ENCODE results near the gene PALM. TPM values are rescaled to one million over a fixed set of nuclear protein-coding genes. Genes with fewer than 3 reads are reported as not detected.
A peak's percentile ranks its signal among the peaks of the same experiment; 100 is the strongest.

The PALM gene
- total and polyA plus RNA-seq, 3 experiments from 2014 or later, result not detected

DNA sequence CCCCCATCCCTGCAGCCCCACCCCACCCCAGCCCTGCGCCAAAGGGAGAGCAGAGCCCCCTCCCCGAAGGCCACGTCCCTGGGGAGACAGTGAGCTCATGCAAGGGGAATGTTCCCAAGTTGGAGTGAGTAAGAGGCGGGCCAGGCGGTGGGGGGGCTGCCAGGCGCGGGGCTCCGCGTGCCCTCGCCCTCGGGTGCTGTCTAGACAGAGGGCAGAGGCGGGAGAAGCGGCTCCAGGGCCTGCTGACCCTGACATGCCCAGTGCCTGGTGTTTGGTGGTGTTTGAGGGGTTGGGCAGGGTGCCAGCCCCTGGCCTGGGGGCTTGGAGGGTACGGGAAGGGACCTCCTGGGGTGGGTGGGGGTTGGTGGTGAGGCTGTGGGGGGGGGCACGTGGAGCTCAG lies 31.5 kb upstream of the PALM start:
- Histone ChIP-seq H3K4me1 (ENCODE audit: insufficient read depth, low read length) (peaks cover 13% of the 10 kb centered on the region), H3K27me3 (ENCODE audit: insufficient read depth, low read length, poor library complexity, severe bottlenecking) (peaks cover 12% of the 10 kb centered on the region), H3K9me3 (ENCODE audit: low read length) (no peaks in the 10 kb centered on the region), H3K27ac (ENCODE audit: low read depth, low read length) (no peak overlapping the region), H3K36me3 (ENCODE audit: insufficient read depth, low read length) (no peaks in the 10 kb centered on the region), H3K4me3 (ENCODE audit: low read length) (no peak overlapping the region)
- no peak for DNase-seq
- H3K27me3 Mint-ChIP-seq, result peaks cover 18 to 23% of the 10 kb centered on the region in 2 donors
- no peaks in the 10 kb centered on the region for H3K36me3 Mint-ChIP-seq
- H3K4me3 Mint-ChIP-seq, result no peak overlapping the region
- ChIA-PET POLR2A (interaction anchor here (0.9 kb wide), 1 partner anchor 14 kb away, joined by 3 read pairs; the partner anchor contains the start of gene RNF126), CTCF (interaction anchor here (1.3 kb wide), 1 partner anchor 10 kb away, joined by 3 read pairs; no protein-coding TSS in a partner anchor)
- H3K4me1 Mint-ChIP-seq, result peaks cover 0 to 14% (median 7%) of the 10 kb centered on the region in 3 donors
- H3K9me3 Mint-ChIP-seq, result no peaks in the 10 kb centered on the region
- H3K27ac Mint-ChIP-seq, result no peak overlapping the region

DNA sequence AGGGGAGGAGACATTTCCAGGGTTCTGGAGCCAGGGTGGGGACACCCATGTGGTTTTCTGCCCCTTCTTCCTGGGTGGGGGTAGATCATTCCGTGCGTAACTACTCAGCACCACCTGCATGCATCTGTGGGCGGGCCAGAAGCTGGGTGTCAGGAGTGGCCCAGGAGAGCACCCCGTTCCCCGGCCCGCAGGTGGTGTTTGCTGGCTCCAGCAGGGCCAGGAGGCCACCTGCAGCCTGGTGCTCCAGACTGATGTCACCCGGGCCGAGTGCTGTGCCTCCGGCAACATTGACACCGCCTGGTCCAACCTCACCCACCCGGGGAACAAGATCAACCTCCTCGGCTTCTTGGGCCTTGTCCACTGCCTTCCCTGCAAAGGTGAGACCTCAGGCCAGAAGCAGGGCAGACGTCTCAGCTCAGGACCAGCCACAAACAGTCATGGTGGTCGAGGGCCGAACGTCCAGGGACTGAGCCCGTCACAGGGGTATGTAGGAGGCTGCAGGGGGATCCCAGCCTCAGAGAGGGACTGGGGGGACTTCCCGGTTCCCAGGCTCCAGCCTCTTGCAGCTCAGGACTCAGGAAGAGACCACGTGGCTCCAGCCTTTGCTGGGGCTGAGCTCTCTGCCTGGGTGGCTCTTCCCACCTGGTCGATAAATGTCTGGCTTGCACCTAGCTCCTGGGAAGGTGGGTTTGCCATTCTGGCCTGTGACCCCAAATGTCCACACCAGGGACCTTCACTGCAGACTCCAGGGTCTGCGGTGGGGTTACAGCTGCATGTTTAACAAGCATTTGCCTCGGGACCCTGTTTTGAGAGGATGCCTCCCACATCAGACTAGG lies 30.9 kb upstream of the PALM start:
- no peak for DNase-seq
- CTCF ChIA-PET, result interaction anchor here (1.3 kb wide), 1 partner anchor 11 kb away, joined by 3 read pairs; no protein-coding TSS in a partner anchor
- Mint-ChIP-seq H3K4me1 (peaks cover 0 to 14% (median 7%) of the 10 kb centered on the region in 3 donors), H3K9me3 (no peaks in the 10 kb centered on the region), H3K27ac (no peak overlapping the region), H3K4me3 (peak overlapping the region in 3 of 7 donors; percentile 24 to 67 (median 27)), H3K27me3 (peaks cover 18 to 23% of the 10 kb centered on the region in 2 donors), H3K36me3 (no peaks in the 10 kb centered on the region)
- POLR2A ChIA-PET, result interaction anchor here (0.6 to 0.9 kb wide), 2 partner anchors 15 to 55 kb away, joined by 3 to 4 read pairs; partner anchors contain the start of gene RNF126
- H3K4me1 ChIP-seq (ENCODE audit: insufficient read depth, low read length), result peaks cover 13% of the 10 kb centered on the region
- H3K27ac ChIP-seq (ENCODE audit: low read depth, low read length), result no peak overlapping the region
- H3K4me3 ChIP-seq (ENCODE audit: low read length), result no peak overlapping the region
- H3K27me3 ChIP-seq (ENCODE audit: insufficient read depth, low read length, poor library complexity, severe bottlenecking), result peaks cover 12% of the 10 kb centered on the region
- no peaks in the 10 kb centered on the region for H3K9me3 ChIP-seq (ENCODE audit: low read length)
- no peaks in the 10 kb centered on the region for H3K36me3 ChIP-seq (ENCODE audit: insufficient read depth, low read length)

DNA sequence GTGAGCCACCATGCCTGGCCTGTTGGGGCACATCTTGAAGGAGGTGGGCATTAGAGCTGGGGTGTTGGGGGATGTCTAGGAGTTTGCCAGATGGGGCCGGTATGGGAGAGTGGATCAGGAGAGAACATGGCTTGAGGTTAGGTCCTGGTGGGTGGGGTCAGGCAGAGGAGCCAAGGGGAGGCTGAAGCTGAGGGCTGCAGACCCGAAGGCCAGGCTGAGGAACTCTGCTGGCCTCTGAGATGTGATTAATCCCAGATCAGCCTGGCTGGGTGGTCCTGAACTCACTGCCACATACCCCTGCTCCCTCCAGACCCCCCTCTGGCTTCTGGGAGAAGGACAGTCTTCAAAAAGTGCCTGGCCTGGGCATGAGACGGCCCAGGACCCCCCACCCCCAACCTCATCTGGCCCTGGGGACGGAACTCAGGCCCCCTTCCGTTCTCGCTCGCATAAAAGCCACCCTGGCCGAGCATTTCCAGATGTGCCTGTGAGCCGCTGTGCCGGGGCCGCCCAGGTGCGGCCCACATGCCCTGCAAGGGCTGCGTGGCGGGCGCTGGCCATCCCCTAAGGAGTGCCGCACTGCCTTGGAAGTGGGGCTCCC lies 29.8 kb upstream of the PALM start:
- H3K36me3 ChIP-seq (ENCODE audit: insufficient read depth, low read length), result no peaks in the 10 kb centered on the region
- no peak overlapping the region for H3K4me3 ChIP-seq (ENCODE audit: low read length)
- peak overlapping the region in 3 of 8 donors; percentile 27 to 75 (median 72) for H3K27ac Mint-ChIP-seq
- ChIA-PET POLR2A (interaction anchor here (0.6 to 1.1 kb wide), 2 partner anchors 8 to 54 kb away, joined by 3 to 4 read pairs; no protein-coding TSS in a partner anchor), CTCF (interaction anchor here (0.5 to 2.7 kb wide), 4 partner anchors 9 to 168 kb away, joined by 3 to 16 read pairs (median 6); partner anchors contain the start of gene RNF126)
- H3K9me3 Mint-ChIP-seq, result no peaks in the 10 kb centered on the region
- no peaks in the 10 kb centered on the region for H3K9me3 ChIP-seq (ENCODE audit: low read length)
- peaks cover 0 to 14% (median 7%) of the 10 kb centered on the region in 3 donors for H3K4me1 Mint-ChIP-seq
- DNase-seq, result no peak
- H3K4me3 Mint-ChIP-seq, result peak overlapping the region; percentile 27 to 78 (median 49)
- H3K27me3 ChIP-seq (ENCODE audit: insufficient read depth, low read length, poor library complexity, severe bottlenecking), result peaks cover 12% of the 10 kb centered on the region
- no peak overlapping the region for H3K27ac ChIP-seq (ENCODE audit: low read depth, low read length)
- H3K36me3 Mint-ChIP-seq, result no peaks in the 10 kb centered on the region
- H3K27me3 Mint-ChIP-seq, result peaks cover 12 to 19% of the 10 kb centered on the region in 2 donors
- H3K4me1 ChIP-seq (ENCODE audit: insufficient read depth, low read length), result peaks cover 13% of the 10 kb centered on the region

DNA sequence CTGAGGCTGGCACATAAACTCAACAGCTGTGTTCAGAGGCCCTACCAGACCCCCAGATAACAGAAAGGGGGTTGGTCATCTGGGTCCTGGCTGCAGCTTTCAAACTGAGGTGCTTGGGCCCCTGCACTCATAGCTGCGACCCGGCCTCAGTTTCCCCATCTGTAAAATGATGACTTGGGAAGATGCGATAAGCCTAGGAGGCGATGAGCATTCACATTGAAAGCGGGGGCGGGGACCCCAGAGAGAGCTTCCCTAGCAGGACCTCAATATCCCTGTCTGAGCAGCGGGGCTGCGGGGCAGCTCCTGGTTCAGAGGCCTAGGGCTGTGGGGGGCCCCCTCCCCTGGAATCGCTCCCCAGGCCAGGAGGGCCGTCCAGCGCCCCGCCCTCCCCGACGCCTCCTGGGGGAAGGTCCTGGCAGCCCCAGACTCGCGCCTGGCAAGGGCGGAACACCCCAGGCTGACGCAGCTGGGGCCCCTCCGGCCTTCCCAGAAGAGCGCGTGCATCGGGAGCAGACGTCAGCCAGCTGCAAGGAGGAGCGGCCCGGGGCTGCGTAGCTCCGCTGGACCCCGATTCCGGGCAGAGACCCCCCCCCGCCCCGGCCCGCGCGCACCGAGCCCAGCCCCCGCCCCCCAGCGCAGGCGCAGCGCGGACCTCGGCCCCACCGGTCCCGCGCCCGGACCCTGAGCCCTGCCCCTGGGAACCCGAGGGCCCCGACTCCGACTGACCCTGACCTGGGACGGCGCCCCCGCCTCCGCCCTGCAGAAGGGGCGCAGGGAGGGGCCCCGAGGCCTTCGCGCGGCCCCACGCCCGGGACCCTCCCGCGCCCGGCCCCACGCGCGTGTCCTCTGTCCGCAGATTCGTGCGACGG lies 29.1 kb upstream of the PALM start:
- peak overlapping the region; percentile 54 to 91 (median 74) for H3K4me3 Mint-ChIP-seq
- DNase-seq, result peak in 3 of 5 donors; percentile 17 to 32 (median 28)
- ChIA-PET POLR2A (interaction anchor here (0.6 to 1.1 kb wide), 3 partner anchors 9 to 188 kb away, joined by 3 to 13 read pairs (median 5); partner anchors contain the start of gene RNF126), CTCF (interaction anchor here (0.5 to 2.7 kb wide), 6 partner anchors 10 to 169 kb away, joined by 3 to 16 read pairs (median 4); partner anchors contain the start of gene RNF126)
- H3K36me3 Mint-ChIP-seq, result no peaks in the 10 kb centered on the region
- H3K4me1 Mint-ChIP-seq, result peaks cover 0 to 14% (median 7%) of the 10 kb centered on the region in 3 donors
- H3K27me3 Mint-ChIP-seq, result peaks cover 9 to 17% of the 10 kb centered on the region in 2 donors
- no peaks in the 10 kb centered on the region for H3K36me3 ChIP-seq (ENCODE audit: insufficient read depth, low read length)
- peak overlapping the region; percentile 16 for H3K27ac ChIP-seq (ENCODE audit: low read depth, low read length)
- H3K4me3 ChIP-seq (ENCODE audit: low read length), result peak overlapping the region; percentile 37
- peaks cover 12% of the 10 kb centered on the region for H3K27me3 ChIP-seq (ENCODE audit: insufficient read depth, low read length, poor library complexity, severe bottlenecking)
- peaks cover 13% of the 10 kb centered on the region for H3K4me1 ChIP-seq (ENCODE audit: insufficient read depth, low read length)
- H3K27ac Mint-ChIP-seq, result peak overlapping the region in 1 of 8 donors; percentile 75
- H3K9me3 ChIP-seq (ENCODE audit: low read length), result no peaks in the 10 kb centered on the region
- H3K9me3 Mint-ChIP-seq, result no peaks in the 10 kb centered on the region

DNA sequence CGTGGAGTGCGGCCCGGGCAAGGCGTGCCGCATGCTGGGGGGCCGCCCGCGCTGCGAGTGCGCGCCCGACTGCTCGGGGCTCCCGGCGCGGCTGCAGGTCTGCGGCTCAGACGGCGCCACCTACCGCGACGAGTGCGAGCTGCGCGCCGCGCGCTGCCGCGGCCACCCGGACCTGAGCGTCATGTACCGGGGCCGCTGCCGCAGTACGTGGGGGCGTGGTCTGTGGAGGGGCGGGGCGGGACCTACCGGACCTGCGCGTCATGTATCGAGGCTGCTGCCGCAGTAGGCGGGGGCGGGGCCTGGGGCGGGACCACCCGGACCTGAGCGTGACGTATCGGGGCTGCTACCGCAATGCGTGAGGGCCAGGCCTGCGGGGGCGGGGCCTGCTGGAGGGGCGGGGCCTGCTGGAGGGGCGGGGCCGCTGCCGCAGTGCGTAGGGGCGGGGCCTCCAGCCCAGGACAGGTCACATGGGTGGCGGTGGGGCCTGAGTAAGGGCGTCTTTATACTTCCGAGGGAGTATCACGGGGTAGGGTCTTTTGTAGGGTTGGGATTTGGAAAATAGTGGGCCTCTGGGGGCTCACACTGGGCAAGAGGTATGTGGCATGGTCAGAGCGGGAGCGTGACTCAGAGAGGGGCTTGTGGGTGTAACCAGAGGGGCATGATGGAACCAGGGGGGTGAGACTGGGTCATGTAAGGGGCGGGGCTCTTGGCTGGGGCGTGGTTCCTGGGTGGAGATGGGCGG lies 28.3 kb upstream of the PALM start:
- H3K4me1 Mint-ChIP-seq, result peaks cover 0 to 10% (median 3%) of the 10 kb centered on the region in 3 donors
- Histone ChIP-seq H3K9me3 (ENCODE audit: low read length) (no peaks in the 10 kb centered on the region), H3K4me3 (ENCODE audit: low read length) (peak overlapping the region; percentile 77), H3K36me3 (ENCODE audit: insufficient read depth, low read length) (no peaks in the 10 kb centered on the region), H3K4me1 (ENCODE audit: insufficient read depth, low read length) (peaks cover 13% of the 10 kb centered on the region), H3K27me3 (ENCODE audit: insufficient read depth, low read length, poor library complexity, severe bottlenecking) (peaks cover 5% of the 10 kb centered on the region), H3K27ac (ENCODE audit: low read depth, low read length) (peak overlapping the region; percentile 74)
- peak overlapping the region; percentile 74 to 92 (median 91) for H3K4me3 Mint-ChIP-seq
- CTCF ChIA-PET, result interaction anchor here (1.1 to 2.7 kb wide), 4 partner anchors 11 to 90 kb away, joined by 3 to 16 read pairs (median 6); partner anchors contain the start of gene RNF126
- peaks cover 2 to 10% of the 10 kb centered on the region in 2 donors for H3K27me3 Mint-ChIP-seq
- POLR2A ChIA-PET, result interaction anchor here (0.6 to 1.0 kb wide), 3 partner anchors 17 to 60 kb away, joined by 3 to 6 read pairs (median 5); partner anchors contain the start of gene RNF126
- H3K9me3 Mint-ChIP-seq, result no peaks in the 10 kb centered on the region
- H3K27ac Mint-ChIP-seq, result peak overlapping the region; percentile 76 to 100 (median 98)
- DNase-seq, result peak; percentile 97 to 100 (median 99)
- H3K36me3 Mint-ChIP-seq, result no peaks in the 10 kb centered on the region

DNA sequence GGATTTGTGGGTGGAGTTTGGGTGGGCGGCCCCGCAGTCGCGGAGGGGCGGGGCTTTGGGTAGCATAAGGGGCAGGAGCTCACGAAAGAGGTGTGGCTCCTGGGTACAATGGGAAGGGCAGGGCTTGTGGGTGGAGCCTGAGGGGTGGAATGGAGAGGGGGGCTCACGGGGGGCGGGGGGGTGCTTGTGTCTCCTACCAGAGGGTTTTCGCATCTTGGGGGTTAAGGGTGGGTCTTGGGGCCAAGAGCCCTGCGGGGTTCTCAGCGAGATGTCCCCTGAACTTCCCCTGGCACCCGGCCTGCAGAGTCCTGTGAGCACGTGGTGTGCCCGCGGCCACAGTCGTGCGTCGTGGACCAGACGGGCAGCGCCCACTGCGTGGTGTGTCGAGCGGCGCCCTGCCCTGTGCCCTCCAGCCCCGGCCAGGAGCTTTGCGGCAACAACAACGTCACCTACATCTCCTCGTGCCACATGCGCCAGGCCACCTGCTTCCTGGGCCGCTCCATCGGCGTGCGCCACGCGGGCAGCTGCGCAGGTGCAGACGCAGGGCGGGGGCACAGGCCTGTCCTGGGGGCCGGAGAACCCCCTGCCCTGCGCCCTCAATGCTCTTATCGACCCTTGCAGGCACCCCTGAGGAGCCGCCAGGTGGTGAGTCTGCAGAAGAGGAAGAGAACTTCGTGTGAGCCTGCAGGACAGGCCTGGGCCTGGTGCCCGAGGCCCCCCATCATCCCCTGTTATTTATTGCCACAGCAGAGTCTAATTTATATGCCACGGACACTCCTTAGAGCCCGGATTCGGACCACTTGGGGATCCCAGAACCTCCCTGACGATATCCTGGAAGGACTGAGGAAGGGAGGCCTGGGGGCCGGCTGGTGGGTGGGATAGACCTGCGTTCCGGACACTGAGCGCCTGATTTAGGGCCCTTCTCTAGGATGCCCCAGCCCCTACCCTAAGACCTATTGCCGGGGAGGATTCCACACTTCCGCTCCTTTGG lies 27.4 kb upstream of the PALM start:
- H3K27ac Mint-ChIP-seq, result peak overlapping the region; percentile 76 to 100 (median 98)
- no peaks in the 10 kb centered on the region for H3K9me3 Mint-ChIP-seq
- Histone ChIP-seq H3K4me3 (ENCODE audit: low read length) (peak overlapping the region; percentile 77), H3K27ac (ENCODE audit: low read depth, low read length) (peak overlapping the region; percentile 74), H3K9me3 (ENCODE audit: low read length) (no peaks in the 10 kb centered on the region), H3K4me1 (ENCODE audit: insufficient read depth, low read length) (peaks cover 13% of the 10 kb centered on the region), H3K27me3 (ENCODE audit: insufficient read depth, low read length, poor library complexity, severe bottlenecking) (no peaks in the 10 kb centered on the region), H3K36me3 (ENCODE audit: insufficient read depth, low read length) (no peaks in the 10 kb centered on the region)
- H3K36me3 Mint-ChIP-seq, result no peaks in the 10 kb centered on the region
- DNase-seq, result peak in 3 of 5 donors; percentile 34 to 59 (median 39)
- POLR2A ChIA-PET, result interaction anchor here (0.7 kb wide), 1 partner anchor 23 kb away, joined by 3 read pairs; no protein-coding TSS in a partner anchor
- peak overlapping the region; percentile 74 to 92 (median 91) for H3K4me3 Mint-ChIP-seq
- H3K4me1 Mint-ChIP-seq, result peaks cover 0 to 9% (median 3%) of the 10 kb centered on the region in 3 donors
- peaks cover 0 to 6% of the 10 kb centered on the region in 2 donors for H3K27me3 Mint-ChIP-seq
- CTCF ChIA-PET, result interaction anchor here (2.7 kb wide), 1 partner anchor 12 kb away, joined by 16 read pairs; no protein-coding TSS in a partner anchor
